GM12873 (cell line): ENCODE measurements around the gene PCBD1.

ENCODE experiments used
- TF ChIP-seq, protein P1 (sequence below): IDR thresholded peaks from 2 replicates; pipeline ENCODE4 v1.5.1; 2012; ENCODE audit warnings: low read depth, mild to moderate bottlenecking, moderate library complexity, low read length, control low read depth; ENCODE audit not compliant: insufficient read depth; ENCODE audit errors: missing control alignments

The PCBD1 gene

DNA sequence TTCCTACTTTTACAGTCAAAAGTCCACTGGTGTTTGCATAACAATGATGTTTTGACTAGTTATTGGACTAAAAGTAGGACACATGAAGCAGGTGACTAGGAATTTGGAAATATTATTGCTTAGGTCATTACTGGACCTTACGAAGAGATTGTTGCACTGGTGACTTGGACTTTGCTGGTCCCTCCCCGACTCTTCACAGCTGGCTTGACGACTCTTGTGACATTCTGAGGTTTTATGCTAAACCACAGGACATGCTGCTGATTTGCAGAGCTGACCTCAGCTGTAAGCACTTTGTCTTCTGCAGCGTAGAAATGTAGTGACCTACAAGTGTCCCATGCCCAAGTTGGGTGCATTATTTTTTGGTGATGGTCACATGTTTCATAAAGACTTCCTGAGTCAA, 21.9 kb downstream of the PCBD1 start:
- TF ChIP-seq, protein P1, sequence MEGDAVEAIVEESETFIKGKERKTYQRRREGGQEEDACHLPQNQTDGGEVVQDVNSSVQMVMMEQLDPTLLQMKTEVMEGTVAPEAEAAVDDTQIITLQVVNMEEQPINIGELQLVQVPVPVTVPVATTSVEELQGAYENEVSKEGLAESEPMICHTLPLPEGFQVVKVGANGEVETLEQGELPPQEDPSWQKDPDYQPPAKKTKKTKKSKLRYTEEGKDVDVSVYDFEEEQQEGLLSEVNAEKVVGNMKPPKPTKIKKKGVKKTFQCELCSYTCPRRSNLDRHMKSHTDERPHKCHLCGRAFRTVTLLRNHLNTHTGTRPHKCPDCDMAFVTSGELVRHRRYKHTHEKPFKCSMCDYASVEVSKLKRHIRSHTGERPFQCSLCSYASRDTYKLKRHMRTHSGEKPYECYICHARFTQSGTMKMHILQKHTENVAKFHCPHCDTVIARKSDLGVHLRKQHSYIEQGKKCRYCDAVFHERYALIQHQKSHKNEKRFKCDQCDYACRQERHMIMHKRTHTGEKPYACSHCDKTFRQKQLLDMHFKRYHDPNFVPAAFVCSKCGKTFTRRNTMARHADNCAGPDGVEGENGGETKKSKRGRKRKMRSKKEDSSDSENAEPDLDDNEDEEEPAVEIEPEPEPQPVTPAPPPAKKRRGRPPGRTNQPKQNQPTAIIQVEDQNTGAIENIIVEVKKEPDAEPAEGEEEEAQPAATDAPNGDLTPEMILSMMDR: no peak

- TF ChIP-seq, protein P1: no peak
These were observed 23.4 kb downstream of the PCBD1 start for GRCh38 chr10:70864935-70865334.

- TF ChIP-seq, protein P1: no peak
These were observed 24.8 kb downstream of the PCBD1 start for GRCh38 chr10:70863470-70864160.

DNA sequence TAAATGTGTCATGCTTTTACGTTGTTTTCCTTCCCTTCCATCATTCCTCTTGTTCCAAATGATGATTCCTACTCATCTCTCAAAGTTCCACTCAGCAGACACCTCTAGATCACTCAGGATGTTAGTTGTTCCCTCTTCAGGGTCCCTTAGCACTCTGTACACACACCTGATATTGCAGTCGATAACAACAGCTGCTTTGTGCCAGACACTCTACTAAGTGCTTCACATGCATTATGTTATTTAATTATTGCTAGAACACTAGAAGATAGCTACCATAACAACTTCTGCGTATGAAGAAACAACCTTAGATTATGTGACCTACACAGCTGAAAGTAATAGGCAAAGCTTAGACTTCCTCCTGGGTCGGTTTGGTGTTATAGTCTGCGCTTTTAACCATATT, 29.6 kb downstream of the PCBD1 start:
- TF ChIP-seq, protein P1: no peak

GRCh38 chr10:70856454-70856853, 31.9 kb downstream of the PCBD1 start:
- TF ChIP-seq, protein P1: no peak

DNA sequence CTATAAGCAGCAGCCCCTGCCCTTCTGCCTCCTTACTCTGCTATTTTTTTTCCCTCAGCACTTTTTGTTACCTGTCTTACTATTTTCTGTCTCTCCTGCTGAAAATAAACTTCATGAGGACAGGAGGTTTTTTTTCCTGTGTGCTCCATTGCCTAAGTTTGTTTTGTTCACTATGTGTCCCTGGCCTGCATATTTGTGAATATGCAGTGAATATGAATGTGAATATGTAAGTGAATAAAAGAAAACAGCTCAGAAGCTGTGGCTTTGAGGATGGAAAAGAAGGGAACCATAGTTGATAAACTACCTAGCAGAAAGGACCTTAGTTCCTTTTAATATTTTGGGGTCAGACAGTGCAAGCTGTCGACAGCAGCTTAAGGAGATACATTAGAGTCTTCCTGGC, 34.9 kb downstream of the PCBD1 start:
- TF ChIP-seq, protein P1: no peak

GRCh38 chr10:70853038-70853437, 35.3 kb downstream of the PCBD1 start:
- TF ChIP-seq, protein P1: no peak
